Measurements from ENCODE around the gene SLC5A6. TPM values are rescaled to one million over a fixed set of nuclear protein-coding genes. Genes with fewer than 3 reads are reported as not detected.

The SLC5A6 gene
- polyA plus RNA-seq, 1 donor from 2014 or later: 64.3 TPM

GRCh38 chr2:27160191-27160590 is 51.9 kb downstream of the SLC5A6 start:
- TF ChIP-seq RAD21 (conservative IDR thresholded peaks at IDR 0.05) (no peak), SMC3 (conservative IDR thresholded peaks at IDR 0.05; ENCODE audit: poor library complexity) (no peak), POLR2AphosphoS5 (IDR thresholded peaks at IDR 0.05) (no peak), EP300 (conservative IDR thresholded peaks at IDR 0.05; ENCODE audit: poor library complexity, severe bottlenecking) (no peak)

GRCh38 chr2:27159271-27159670 is 52.8 kb downstream of the SLC5A6 start:
- TF ChIP-seq POLR2AphosphoS5 (IDR thresholded peaks at IDR 0.05): no peak
- TF ChIP-seq SMC3 (conservative IDR thresholded peaks at IDR 0.05; ENCODE audit: poor library complexity): no peak
- no peak for TF ChIP-seq MXI1 (conservative IDR thresholded peaks at IDR 0.05; ENCODE audit: poor library complexity, severe bottlenecking)
- H3K9me2 ChIP-seq (ENCODE audit: insufficient read depth, low read length): no peaks in the 10 kb centered on the region

More at GRCh38 chr2:27160191-27160590, 51.9 kb downstream of the SLC5A6 start:
- H3K36me3 ChIP-seq (ENCODE audit: insufficient read depth, low read length): no peaks in the 10 kb centered on the region
- no peaks in the 10 kb centered on the region for H3K27me3 ChIP-seq (ENCODE audit: insufficient read depth, low read depth, low read length)
- no peak overlapping the region for H3K4me3 ChIP-seq (ENCODE audit: low read length)
- no peaks in the 10 kb centered on the region for H3K79me2 ChIP-seq (replicated peaks; ENCODE audit: insufficient read depth, low read length)
- no peak overlapping the region for H2AFZ ChIP-seq (ENCODE audit: low read depth, low read length)
- H3K4me2 ChIP-seq (ENCODE audit: low read length): no peak overlapping the region
- no peaks in the 10 kb centered on the region for H3F3A ChIP-seq (ENCODE audit: insufficient read depth, low read length, poor library complexity, severe bottlenecking)
- no peaks in the 10 kb centered on the region for H3K9me3 ChIP-seq (ENCODE audit: low read length)
- no peaks in the 10 kb centered on the region for H3K9me2 ChIP-seq (ENCODE audit: insufficient read depth, low read length)
- H3K9ac ChIP-seq (ENCODE audit: low read length): no peak overlapping the region
- no peaks in the 10 kb centered on the region for H4K20me1 ChIP-seq (ENCODE audit: insufficient read depth)
- H3K27ac ChIP-seq (ENCODE audit: low read length): no peak overlapping the region

GRCh38 chr2:27158468-27158867 is 53.6 kb downstream of the SLC5A6 start:
- H2AFZ ChIP-seq (ENCODE audit: low read depth, low read length): no peak overlapping the region
- H3K79me2 ChIP-seq (replicated peaks; ENCODE audit: insufficient read depth, low read length): no peaks in the 10 kb centered on the region
- no peaks in the 10 kb centered on the region for H4K20me1 ChIP-seq (ENCODE audit: insufficient read depth)
- no peaks in the 10 kb centered on the region for H3K9me2 ChIP-seq (ENCODE audit: insufficient read depth, low read length)
- no peaks in the 10 kb centered on the region for H3K27me3 ChIP-seq (ENCODE audit: insufficient read depth, low read depth, low read length)
- no peak overlapping the region for H3K9ac ChIP-seq (ENCODE audit: low read length)
- H3K36me3 ChIP-seq (ENCODE audit: insufficient read depth, low read length): no peaks in the 10 kb centered on the region
- no peaks in the 10 kb centered on the region for H3K9me3 ChIP-seq (ENCODE audit: low read length)
- no peaks in the 10 kb centered on the region for H3F3A ChIP-seq (ENCODE audit: insufficient read depth, low read length, poor library complexity, severe bottlenecking)
- no peak overlapping the region for H3K27ac ChIP-seq (ENCODE audit: low read length)
- TF ChIP-seq SMC3 (conservative IDR thresholded peaks at IDR 0.05; ENCODE audit: poor library complexity) (no peak), TAF1 (IDR thresholded peaks at IDR 0.05; ENCODE audit: low read depth) (no peak), REST (IDR thresholded peaks at IDR 0.05; ENCODE audit: borderline replicate concordance) (no peak), RAD21 (conservative IDR thresholded peaks at IDR 0.05) (no peak), EZH2 (IDR thresholded peaks at IDR 0.05; ENCODE audit: borderline replicate concordance, insufficient read depth, low read length, poor library complexity, severe bottlenecking) (no peak), MXI1 (conservative IDR thresholded peaks at IDR 0.05; ENCODE audit: poor library complexity, severe bottlenecking) (no peak), POLR2AphosphoS5 (IDR thresholded peaks at IDR 0.05) (no peak), EP300 (conservative IDR thresholded peaks at IDR 0.05; ENCODE audit: poor library complexity, severe bottlenecking) (no peak), CTCF (IDR thresholded peaks at IDR 0.05; ENCODE audit: poor library complexity, severe bottlenecking) (no peak)
- H3K4me3 ChIP-seq (ENCODE audit: low read length): no peak overlapping the region
- no peak overlapping the region for H3K4me2 ChIP-seq (ENCODE audit: low read length)

More at GRCh38 chr2:27159271-27159670, 52.8 kb downstream of the SLC5A6 start:
- no peaks in the 10 kb centered on the region for H3K36me3 ChIP-seq (ENCODE audit: insufficient read depth, low read length)
- no peaks in the 10 kb centered on the region for H3K79me2 ChIP-seq (replicated peaks; ENCODE audit: insufficient read depth, low read length)
- H3K4me2 ChIP-seq (ENCODE audit: low read length): no peak overlapping the region
- H4K20me1 ChIP-seq (ENCODE audit: insufficient read depth): no peaks in the 10 kb centered on the region
- H2AFZ ChIP-seq (ENCODE audit: low read depth, low read length): no peak overlapping the region
- no peaks in the 10 kb centered on the region for H3K27me3 ChIP-seq (ENCODE audit: insufficient read depth, low read depth, low read length)
- H3K9me3 ChIP-seq (ENCODE audit: low read length): no peaks in the 10 kb centered on the region
- no peak overlapping the region for H3K4me3 ChIP-seq (ENCODE audit: low read length)
- H3K27ac ChIP-seq (ENCODE audit: low read length): no peak overlapping the region
- no peak overlapping the region for H3K9ac ChIP-seq (ENCODE audit: low read length)
- H3F3A ChIP-seq (ENCODE audit: insufficient read depth, low read length, poor library complexity, severe bottlenecking): no peaks in the 10 kb centered on the region
